ENCODE results near the gene VPS13D.

VPS13D gene

DNA sequence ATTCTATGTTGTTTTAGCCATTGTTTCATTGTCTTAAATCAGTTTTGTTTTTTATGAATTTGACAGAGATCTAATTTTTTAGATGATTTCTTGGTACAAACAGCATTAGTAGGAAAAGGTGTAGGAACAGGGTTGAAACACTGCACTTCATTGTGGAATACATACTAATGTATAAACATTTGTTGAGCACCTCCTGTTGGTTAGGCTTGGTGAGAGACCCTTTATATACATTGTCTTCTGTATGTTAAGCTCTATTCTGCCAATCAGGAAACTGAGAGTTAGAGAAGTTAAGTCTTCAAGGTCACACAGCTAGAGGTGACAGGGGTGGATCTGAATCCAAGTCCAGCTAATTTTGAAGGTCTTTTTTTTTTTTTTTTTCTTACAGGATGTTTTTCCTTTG is 192.7 kb downstream of the VPS13D start:
- no peak for DNase-seq (ENCODE audit: low read depth in 2 of 2)

DNA sequence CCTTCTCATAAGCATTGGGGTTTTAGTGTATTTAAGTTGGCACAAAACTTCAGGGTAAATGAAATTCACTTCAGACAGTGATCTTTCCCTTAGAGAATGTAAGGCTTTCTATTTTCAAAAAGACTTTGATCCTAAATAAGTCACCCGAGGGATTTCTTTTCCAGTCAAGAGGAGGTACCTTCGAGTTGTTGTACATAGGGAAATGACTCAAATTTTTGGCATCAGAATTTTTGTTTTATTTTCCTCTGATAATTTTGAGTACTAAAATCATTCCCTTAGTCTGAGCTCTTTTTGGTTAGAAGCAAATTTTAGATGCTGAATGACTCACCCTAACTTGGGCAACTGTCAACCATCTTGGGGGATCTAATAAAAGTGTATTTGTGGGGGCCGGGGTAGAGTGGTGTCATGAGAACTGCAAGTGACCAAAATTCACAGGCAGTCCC is 194.3 kb downstream of the VPS13D start:
- no peak for DNase-seq (ENCODE audit: low read depth in 2 of 2)

DNA sequence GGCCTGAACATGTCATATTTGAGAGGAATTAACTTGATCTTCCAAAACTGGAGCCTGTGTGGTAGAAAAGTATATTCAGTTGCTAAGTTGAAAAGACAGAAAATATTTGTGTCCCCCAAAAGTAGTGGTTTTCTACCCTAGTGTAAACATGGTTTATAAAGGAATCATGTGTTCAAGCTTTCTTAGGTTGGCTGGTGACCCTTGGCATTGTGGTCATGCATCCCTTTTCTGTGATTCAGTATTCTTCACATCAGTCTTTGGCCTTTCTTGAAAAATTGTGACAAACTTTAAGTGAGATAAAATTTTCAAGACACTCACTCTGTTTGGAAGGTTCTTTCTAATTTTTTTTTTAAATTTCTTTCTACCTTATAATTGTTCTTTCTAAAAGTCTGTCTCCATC is 195.0 kb downstream of the VPS13D start:
- DNase-seq (ENCODE audit: low read depth in 2 of 2): no peak

GRCh38 chr1:12426030-12426429 is 196.2 kb downstream of the VPS13D start:
- no peak for DNase-seq (ENCODE audit: low read depth in 2 of 2)

GRCh38 chr1:12428334-12428733 is 198.5 kb downstream of the VPS13D start:
- no peak for DNase-seq (ENCODE audit: low read depth in 2 of 2)

- no peak for DNase-seq (ENCODE audit: low read depth in 2 of 2)
Observed at GRCh38 chr1:12430525-12430924, 200.7 kb downstream of the VPS13D start.

GRCh38 chr1:12432897-12433296 is 203.1 kb downstream of the VPS13D start:
- DNase-seq (ENCODE audit: low read depth in 2 of 2): no peak

DNA sequence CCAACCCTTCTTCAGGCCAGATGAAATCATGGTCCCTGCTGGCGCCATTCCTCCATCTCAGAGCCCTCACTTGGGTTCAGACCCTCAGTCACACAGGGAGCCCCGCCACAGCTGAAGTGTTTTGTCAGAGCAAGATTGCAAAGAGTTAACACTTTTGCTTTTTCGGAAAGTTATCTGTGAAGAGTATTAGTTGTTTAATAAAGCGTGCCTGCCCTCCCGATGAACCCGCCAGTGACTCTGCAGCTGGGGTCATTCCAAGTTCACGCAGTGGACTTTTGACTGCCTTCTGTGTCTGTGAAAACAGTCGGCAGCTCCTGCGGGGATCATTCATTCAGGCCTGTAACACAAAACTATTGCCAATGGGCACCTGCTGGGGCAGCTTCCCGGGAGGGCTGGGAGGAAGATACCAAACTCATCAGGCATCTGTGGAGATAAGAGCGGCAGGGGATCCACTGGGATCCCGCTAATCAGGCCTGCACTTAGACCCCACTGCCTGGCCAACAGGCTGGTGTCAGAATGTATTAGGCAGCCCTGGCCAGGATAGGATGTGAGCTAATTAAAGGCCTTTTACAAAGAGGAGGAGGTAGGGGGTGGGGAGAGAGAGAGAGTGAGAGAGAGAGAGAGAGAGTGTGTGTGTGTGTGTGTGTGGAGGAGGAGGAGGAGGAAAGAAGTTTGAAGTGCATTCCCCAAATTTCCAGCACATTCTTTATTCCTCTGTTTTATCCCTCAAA is 203.7 kb downstream of the VPS13D start:
- no peak for DNase-seq (ENCODE audit: low read depth in 2 of 2)

DNA sequence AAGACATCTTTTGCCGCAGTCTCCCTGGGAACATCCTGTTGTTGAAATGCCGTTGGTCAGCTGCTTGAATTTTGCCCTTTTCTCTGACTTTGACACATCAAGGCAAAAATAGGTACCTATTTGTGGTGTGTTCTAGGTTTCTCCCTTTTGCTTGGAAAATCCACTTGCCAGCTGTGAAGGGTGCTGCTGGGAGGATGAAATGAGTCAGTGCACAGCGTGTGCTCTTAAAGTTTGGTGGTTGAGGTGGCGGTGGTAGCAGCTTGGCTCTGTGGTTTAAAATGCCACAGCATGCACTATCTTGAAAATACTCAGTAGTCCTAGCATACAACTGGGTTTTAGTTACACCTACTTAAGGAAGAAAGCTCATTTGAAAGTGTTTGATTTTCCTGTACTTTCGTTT is 204.3 kb downstream of the VPS13D start:
- peak in 1 of 2 donors; percentile 48 for DNase-seq (ENCODE audit: low read depth in 2 of 2)

GRCh38 chr1:12434686-12435085 is 204.9 kb downstream of the VPS13D start:
- DNase-seq (ENCODE audit: low read depth in 2 of 2): no peak

DNA sequence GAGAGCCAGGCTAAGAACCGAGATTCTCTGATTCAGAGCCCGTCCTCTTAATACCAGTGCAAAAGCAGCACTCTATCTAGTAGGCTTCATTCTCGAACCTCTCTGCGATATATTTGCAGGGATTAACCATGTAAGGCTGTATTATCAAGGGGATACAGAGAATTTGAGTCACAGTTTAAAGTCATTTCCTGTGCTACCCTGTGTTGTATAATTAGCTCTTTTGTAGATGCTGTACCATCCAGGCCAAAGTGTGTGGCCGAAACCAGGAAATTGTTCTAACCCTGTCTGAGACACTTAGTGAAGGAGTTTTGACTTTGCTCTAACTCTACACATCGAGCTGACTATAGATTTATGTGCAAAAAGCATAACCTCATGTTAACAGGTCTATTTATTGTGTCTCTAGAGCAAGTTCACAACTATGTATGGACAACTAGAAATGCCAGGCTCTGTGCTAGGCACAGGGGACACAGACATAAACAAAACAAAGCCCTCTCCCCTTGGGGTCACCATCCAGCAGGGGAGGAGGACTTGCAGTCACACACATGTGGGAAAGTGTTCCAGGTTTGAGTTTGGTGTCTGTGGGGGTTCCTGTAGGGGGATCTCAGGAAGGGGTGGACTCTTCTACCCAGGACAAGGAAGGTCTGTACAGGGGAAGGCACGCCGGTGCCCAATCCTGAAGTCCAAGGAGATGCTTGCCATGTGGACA is 206.0 kb downstream of the VPS13D start:
- no peak for DNase-seq (ENCODE audit: low read depth in 2 of 2)

GRCh38 chr1:12436345-12436658 is 206.5 kb downstream of the VPS13D start:
- no peak for DNase-seq (ENCODE audit: low read depth in 2 of 2)

- DNase-seq (ENCODE audit: low read depth in 2 of 2): no peak
Observed at GRCh38 chr1:12436817-12437599, 207.2 kb downstream of the VPS13D start.

- DNase-seq (ENCODE audit: low read depth in 2 of 2): no peak
Observed at GRCh38 chr1:12437629-12438028, 207.8 kb downstream of the VPS13D start.

DNA sequence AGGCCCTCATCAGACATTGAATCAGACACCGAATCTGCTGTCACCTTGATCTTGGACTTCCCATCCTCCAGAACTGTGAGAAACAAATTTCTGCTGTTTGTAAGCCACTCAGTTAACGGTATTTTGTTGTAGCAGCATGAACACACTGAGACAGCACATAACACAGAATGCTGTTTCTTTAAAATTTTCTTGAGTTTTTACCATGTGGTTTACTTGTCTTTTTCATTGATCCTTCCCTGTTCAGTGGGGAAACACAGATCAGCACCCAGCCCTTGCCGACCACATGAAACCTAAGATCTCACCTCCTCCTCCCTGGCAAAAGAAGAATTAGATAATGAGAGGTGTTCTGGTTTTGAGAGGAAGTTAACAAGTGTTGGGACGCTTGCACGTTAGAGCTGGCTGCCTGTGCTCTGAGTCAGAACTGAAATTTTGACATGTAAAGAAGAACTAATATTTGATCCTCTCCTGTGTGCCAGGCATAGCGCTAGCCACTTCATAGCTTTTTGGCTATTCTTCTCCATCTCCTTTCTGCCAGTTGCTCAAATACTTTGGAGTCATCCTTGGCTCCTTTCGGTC is 208.6 kb downstream of the VPS13D start:
- peak in 1 of 2 donors; percentile 15 for DNase-seq (ENCODE audit: low read depth in 2 of 2)

GRCh38 chr1:12439073-12439472 is 209.2 kb downstream of the VPS13D start:
- no peak for DNase-seq (ENCODE audit: low read depth in 2 of 2)

- DNase-seq (ENCODE audit: low read depth in 2 of 2): no peak
Observed at GRCh38 chr1:12441414-12442105, 211.7 kb downstream of the VPS13D start.

- DNase-seq (ENCODE audit: low read depth in 2 of 2): no peak
Observed at GRCh38 chr1:12442217-12442616, 212.4 kb downstream of the VPS13D start.

DNA sequence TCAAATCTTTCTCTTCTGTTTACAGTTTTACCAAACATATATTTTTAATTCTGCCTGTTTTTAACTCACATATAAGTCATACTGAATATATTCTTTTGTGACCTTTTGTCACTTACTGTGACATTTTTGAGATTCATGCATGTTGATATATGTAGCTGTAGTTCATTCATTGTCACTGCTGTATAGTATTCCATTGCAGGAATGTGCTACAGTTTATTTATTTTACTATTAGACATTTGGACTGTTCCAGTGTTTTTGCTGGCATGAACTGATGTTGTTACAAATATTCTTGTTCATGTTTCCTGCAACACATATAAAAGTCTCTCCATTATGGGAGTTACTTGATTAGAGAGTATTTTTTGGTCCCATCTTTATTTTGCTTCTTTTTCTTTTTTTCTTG is 213.3 kb downstream of the VPS13D start:
- no peak for DNase-seq (ENCODE audit: low read depth in 2 of 2)

- no peak for DNase-seq (ENCODE audit: low read depth in 2 of 2)
Observed at GRCh38 chr1:12444329-12444841, 214.6 kb downstream of the VPS13D start.

DNA sequence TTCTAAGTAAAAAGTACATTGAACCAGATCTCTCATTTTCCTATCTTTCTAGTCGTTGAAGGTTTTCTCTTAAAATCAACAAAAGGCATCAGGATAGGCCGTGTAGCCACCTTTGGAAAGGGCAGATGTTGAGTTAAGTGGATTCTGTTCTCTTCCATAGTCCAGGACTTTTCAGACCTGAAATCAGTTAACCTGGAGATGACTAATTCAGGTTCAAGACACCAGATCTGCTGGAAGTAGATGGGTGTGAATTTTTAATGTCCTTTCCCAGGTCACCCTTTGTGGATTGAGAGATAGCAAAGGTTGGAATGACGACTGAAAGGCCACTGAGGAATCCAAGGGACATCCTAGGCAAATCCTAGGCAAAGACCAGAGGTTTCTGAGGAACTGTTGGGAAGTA is 215.4 kb downstream of the VPS13D start:
- no peak for DNase-seq (ENCODE audit: low read depth in 2 of 2)

GRCh38 chr1:12446593-12446992 is 216.8 kb downstream of the VPS13D start:
- DNase-seq (ENCODE audit: low read depth in 2 of 2): no peak

Measured in stimulated activated CD8-positive, alpha-beta memory T cell treated with anti-CD3 and anti-CD28 coated beads, Interleukin-2, amount 100 ng/mL, for 1 hour (primary cell).